HG02571 (cell line): Measurements from ENCODE around the gene FAM221B.

Experiments used
- ATAC-seq: cut with Tn5 transposase; IDR thresholded peaks from one replicate; pipeline ENCODE4 v1.9.1; 2021; ENCODE audit warnings: mild to moderate bottlenecking, moderate library complexity; ENCODE audit not compliant: unreplicated experiment

The FAM221B gene

DNA sequence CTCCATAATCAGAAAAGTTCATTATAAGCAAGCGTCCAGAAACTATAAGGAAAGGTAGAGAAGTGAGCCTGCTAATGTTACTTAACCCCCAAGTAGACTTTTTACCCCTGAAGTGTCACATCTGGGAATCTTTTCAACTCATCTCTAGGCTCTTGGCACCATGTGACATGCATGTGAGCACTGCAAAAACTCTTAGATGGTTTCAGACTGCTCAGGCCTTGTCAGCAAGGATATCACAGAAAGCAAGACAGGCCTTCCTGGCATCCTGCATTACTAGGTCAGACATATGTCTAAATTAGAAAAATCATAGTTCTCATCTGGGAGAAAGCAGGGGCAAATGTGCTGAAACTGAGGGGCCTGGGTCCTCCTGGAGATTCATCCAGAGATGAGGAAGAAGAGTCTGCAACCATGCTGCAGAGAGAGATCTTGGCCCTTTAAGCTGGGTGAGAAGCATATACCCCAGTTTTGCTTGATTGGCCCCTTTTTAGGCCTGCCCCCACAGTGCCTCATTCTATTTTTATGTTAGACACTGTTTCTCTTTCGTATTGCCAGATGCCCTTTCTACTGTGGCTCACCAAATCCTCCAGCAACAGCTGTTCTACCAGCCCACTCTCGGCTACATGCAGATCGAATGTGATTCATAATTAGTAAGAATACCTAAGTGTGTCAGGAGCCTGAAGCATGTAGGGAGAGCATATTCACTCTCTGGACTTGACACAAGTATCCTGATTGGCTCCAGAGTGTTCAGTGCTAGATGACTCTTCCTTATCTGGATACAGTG is 19.4 kb upstream of the FAM221B start:
- ATAC-seq = peak; percentile 94

DNA sequence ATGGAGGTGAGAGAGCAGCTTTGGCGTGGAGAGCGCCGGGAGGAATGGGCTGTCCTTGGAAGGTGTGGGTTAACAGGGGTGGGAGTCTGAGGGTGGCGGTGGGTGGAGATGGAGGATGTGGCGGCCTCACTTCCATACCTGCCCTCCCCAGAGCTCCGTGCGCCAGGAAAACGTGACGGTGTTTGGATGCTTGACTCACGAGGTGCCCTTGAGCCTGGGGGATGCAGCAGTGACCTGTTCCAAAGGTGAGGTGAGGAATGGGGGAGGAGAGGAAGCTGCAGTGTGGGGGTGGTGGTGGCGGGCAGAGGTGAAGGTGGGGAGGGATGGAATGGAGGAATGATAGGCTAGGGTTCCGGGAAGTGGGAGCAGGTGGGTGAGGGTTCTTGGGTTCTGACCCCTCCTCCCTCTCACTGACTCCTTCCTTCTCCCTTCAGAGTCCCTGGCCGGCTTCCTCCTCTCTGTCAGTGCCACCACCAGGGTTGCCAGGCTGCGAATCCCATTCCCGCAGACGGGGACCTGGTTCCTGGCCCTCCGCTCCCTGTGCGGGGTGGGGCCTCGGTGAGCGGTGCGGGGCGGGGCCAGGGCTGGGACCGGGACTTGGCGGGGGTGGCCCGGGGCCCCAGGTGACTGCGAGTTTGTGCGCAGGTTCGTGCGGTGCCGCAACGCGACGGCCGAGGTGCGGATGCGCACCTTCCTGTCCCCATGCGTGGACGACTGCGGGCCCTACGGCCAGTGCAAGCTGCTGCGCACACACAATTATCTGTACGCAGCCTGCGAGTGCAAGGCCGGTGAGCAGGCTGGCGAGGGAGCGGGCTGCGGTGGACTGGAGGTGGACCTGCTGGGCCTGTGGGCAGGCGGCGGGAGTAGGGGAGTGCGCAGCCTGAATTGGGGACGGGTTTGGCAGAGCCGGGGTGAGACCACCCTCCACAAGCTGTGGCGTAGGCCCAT is 17.6 kb upstream of the FAM221B start:
- ATAC-seq = no peak

DNA sequence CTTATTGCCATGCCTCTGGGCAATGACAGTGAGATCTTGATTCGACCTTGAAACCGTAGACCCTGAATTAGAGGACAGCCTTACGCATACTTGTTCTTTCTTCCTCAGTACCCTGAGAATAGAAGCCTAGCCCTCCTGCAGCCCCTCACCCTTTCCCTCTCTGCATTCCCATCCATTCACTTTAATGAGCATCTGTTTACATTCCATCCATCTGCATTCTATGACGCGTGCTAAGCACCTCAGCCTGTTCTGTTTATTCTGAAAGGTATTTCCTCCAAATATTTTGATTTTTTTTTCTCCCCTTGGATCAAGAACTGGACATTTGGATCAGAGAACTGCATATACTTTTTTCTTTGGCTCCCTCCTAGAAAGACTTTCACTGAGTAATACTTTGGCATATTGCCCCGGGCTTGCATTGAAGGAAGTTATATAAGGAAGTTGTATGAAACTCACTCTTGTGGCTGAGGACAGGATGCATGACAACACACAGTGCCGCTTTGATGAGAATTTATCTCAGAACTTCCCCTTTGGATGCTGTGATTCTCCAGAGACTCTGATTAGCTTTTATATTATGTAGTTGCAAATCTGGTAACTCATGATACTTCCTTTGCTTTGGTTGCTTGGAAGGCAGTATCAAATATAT is 16.2 kb upstream of the FAM221B start:
- ATAC-seq = no peak

DNA sequence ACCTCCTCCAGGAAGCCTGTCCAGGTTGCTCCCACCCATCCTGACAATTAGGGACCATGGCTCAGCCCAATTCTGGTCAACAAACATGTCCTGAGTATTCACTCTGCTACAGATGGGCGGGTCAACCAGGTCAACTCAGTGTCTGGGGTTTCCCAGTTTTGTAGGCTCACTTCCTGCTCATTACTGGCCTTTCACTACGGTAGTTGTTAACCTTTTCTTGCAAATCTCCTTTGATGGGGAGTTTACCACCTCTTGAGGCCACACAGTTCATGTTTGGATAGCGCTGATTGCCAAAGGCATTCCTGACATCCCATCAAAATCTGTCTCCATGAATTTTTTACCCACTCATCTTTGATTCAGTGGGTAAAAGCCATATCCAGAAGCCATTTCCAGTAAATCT is 14.3 kb upstream of the FAM221B start:
- ATAC-seq = peak; percentile 72

DNA sequence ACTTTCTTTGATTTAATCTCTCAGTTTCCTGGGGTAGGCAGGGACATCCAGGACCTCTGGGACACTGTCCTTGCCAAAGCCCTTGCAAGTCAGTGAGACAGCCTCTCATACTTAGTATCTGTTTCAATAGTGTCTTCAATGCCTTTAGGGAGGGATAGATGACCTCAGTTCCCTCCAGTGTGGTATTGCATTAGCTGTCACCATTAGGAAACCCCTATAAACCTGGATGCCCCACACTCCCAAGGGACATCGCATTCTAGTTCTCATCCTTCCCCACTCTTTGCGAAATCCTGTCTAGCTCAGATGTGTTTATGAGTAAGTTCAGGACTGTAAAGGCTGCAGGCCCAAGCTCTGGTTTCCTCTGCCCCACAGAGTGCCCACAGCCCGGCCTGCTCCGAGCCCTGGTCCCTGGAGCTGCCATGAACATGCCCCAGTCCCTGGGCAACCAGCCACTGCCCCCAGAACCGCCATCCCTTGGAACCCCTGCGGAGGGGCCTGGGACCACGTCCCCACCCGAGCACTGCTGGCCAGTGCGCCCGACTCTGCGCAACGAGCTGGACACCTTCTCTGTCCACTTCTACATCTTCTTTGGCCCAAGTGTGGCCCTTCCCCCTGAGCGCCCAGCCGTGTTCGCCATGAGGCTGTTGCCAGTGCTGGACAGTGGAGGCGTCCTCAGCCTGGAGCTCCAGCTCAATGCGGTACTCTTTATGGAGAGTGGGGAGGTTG is 13.7 kb upstream of the FAM221B start:
- no peak for ATAC-seq

DNA sequence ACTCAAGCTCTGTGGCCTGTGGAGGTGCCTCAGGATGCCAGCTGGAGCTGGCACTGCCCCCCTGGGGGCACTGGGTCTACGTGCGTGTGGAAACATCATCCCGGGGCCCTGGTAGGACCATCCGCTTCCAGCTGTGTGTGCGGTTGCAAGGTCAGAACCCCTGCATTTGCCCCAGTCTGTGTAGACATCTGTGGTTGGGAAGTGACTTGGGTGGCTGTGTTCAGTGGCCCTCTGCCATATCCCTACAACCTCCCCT is 13.0 kb upstream of the FAM221B start:
- no peak for ATAC-seq

DNA sequence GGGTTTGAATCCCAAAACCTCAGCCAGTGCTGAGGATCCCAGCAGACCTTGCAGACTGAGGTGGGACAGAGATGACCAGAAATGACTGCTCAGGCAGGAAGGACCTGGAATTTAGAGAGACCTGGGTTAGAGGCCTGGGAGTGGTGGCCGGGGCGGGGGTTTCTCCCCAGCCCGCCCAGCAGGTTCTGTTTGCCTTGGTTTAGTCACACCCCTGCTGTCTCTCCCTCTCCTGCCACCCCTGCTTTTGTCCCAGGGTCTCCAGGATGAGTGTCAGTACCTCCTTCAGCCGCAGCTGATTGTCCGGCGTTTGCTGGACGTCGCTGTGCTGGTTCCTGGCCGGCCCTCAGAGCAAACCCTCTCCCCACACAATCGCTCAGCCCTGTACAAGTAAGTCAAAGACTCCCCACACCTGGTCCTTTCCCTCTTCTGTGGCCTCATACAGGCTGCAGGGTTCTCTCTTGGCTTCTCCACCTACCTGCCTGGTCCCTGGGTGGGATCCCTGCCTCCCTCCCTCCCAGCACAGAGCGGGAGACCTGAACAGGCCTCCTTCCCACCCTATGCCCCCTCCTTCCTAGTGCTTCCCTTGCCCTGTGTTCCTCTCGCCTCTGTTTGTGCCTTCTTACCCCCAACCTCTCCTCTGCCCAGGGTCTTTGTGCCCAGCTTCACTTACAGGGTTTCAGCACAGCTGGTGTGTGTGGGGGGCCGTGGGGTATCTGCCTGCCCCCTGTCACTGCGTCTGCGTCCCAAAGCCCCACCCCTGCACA is 12.5 kb upstream of the FAM221B start:
- ATAC-seq = no peak

DNA sequence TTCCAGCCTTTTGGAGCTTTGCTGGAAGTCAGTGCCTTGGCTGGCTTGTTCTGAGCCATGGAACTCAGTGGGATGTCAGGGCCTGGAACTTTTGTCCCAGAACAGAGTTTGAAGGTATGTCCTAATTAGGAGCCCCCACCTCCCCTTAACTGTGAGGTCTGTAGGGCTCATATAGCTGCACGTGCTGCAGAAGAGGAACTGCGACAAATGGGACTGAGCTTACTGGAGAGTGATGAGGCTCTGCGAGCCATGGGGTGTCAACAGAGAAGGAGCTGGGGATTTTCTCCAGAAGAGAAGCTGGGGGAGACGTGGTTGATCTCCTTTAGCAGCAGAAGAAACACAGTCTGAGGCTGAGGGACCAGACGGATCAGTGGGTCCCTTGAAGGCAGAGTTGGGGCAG is 11.4 kb upstream of the FAM221B start:
- ATAC-seq = no peak

DNA sequence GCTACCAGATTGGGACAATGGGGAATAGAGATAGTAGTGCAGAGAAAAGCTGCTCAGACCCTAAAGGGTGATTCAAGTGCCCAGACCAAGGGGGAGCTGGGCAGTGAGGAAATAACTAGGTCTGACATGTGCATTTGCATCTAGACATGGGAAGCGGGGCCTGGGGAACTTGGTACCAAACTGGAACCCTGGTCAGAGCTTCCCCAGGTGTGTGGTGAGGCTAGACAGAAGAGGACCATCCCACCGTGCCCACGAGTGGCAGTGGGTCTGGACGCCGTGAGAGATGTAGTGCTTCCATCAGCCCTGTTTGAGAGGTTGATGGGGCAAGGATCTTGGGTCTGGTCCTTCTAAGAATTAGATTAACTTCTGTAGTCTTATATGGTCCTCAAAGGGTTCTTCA is 8.1 kb upstream of the FAM221B start:
- no peak for ATAC-seq

DNA sequence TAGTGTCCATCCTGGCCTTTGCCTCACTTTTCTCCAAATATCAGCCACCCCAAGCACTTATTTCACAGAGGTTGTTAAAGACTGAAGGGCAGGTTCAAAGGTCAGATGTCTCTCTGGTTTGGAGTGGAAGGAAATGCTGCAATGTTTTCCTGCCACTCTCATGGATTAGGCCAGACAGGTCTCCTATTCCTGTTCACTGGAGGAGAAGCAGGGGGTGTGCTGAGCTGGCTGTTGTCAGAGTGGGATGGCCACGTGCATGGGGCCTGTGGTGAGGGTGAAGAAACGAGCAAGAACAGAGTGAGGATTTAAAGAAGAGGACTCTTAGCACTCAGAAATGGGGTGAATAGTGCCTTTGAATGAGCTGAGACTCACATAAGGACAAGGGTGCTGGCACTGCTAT is 7.2 kb upstream of the FAM221B start:
- no peak for ATAC-seq

DNA sequence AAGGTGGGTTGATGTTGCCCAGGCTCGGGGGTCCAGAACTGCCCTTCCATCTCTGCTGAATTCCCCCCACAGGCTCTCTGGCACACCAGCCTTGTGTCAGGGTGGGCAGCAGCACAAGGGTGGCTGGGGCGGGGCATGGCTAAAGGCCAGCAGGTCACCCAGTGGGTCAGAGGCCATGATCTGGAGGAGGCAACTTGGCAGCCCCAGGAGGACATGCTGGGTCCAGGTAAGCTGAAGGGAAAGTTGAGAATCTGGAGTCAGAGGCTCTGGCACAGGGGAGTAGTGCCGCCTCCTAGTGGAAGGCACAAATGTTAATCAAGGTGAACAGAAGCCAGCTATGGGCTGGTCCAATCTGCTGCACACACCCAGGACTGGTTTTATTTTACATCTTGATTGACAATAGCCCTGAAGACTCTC is 6.7 kb upstream of the FAM221B start:
- no peak for ATAC-seq

DNA sequence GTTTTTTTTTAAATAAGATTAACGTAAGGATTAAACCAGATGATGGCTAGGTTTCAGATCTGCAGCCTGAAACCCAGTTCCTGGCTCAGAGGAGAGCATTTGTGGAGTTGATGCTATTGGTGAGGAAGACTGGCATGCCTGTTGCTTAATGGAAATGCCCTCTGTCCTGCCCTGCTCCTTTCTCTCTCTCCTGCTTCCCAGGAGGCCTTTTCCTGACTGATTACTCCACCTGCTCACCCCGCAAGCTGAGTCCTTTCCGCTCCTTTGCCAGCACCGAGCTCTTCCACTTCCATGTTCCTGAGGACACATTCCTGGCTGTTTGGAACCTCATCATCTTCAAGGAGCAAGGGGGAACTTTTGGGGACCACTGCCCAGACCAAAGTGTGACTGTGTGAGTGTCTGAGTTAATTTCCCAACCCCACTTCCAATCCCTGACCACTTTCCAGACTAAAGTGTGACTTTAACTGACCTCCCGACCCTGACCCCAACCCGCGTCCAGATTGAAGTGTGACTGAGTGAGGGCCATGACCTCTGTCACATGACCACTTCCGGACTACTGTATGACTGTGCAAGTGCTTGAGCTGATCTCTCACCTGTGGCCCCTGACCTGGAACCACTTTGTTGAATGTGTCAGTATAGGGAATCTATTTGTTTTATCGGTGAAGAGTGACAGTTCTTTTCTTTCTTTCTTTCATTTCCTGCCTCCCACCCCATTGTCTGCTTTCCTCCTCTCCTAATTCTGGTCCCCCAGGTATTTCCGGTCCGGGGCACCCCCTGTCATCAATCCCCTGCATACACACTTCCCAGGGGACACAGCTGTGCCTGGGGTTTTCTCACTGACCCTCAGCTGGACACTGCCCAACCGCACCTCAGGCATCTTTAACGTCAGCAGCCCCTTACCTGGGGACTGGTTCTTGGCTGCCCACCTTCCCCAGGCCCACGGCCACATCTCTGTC is 6.0 kb upstream of the FAM221B start:
- no peak for ATAC-seq

DNA sequence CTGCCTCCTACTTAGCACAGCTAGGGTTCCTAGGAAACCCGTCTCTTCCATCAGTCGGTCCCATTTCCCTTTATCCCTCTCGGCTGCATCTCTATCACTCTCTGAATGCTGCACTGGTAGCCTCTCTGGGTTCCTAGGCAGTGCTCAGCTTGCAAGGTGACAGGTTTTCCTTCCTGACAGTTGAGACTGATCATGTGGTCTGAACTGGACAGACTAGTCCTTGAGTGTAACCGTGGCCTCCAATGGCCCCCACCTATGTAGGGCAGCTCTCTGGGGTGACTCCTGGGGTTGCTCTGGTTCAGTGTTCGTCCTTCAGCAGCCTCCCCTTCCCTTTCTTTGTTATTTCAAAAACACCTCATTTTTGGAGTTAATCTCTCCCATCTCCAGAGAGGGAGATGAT is 4.3 kb upstream of the FAM221B start:
- no peak for ATAC-seq

DNA sequence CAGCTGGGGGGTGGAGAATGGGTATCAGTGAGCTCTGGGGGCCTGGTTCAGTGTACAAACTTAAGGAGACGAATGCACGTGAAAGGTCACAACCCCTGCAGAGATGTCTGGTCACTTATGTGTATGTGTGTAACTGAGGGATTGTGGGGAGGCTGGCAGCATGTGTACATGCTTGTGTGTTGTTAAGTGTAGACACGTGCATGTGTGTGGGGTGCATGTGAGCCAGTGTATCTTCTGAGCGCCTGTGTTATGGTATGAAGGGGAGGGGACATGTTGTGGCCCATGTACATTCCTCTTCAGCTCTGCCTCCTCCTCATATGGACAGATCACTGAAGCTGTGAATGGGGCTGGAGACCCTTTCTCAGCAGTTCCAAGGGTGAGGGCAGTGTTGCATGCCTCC is 2.5 kb upstream of the FAM221B start:
- no peak for ATAC-seq

DNA sequence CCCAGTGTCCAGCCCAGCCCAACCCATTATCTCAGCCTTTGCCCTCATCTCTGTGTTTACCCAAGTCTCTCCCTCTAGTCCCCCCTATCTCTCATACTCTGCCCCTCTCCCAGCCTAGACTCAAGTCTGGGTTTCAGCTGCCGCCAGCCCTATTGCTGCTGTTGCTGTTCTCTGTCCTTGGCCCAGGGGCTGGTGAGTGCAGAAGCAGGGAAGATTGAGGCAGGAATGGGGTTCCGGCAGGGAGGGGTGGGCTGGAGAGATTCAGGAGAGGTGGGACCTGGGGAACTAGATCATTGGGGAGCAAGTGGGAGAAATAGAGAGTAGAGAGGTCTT is 1.2 kb upstream of the FAM221B start:
- ATAC-seq = no peak

DNA sequence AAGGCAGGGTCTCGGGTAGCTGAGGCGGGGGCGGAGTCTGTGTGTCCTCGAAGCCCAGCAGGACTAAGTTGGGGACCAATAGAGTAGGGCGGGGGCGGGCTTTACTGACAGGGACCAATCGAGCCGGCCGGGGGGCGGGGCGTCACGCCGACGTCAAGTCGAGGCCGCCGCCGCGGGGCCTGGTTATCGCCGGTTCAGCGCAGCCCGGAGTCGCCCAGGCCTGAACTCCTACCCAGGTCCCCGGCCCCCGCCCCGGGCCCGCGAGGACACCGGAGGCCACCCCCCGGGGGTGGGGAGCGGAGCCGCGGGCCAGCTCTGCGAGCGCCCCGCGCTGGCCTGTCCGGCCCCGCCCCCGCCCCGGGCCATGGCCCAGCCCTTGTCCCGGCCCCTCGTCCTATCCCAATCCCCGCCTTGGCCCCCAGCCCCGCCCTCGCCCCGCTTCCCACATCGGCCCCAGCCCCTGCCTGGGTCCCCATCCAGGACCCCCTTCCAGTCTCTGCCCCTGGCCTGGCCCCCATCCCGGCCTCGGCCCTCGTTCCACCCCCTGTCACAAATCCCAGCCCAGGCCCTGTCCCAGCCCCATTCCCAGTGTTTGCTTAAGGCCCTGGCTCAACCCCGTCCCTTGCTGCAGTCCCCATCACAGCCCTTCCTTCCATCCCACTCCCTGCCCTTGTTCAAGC is 692 bp upstream of the FAM221B start, which contains the start of gene TMEM8B:
TSS of gene TMEM8B (plus strand) at position 145 of the 680 bp plus-strand sequence. CDS start at position 365, 220 bp downstream.
- peak; percentile 79 for ATAC-seq

DNA sequence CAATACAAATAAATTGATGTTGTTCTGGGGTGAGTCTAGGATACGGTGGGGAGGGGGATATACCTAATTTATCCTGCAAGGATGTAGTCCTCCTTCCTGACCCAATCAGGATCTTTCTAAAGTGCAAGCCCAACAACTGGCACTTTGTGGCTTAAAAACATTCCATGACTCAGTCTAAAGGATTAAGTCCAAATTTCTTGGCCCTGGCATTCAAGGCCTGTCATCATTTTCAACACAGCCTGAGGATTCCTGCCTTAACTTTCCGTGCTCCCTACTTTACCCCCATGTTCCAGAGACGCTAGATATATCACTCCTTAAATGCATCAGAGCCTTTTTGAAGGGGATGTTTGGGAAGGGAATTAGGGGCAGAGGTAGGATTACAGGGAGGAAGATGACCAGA is 1.0 kb downstream of the FAM221B start:
- no peak for ATAC-seq

DNA sequence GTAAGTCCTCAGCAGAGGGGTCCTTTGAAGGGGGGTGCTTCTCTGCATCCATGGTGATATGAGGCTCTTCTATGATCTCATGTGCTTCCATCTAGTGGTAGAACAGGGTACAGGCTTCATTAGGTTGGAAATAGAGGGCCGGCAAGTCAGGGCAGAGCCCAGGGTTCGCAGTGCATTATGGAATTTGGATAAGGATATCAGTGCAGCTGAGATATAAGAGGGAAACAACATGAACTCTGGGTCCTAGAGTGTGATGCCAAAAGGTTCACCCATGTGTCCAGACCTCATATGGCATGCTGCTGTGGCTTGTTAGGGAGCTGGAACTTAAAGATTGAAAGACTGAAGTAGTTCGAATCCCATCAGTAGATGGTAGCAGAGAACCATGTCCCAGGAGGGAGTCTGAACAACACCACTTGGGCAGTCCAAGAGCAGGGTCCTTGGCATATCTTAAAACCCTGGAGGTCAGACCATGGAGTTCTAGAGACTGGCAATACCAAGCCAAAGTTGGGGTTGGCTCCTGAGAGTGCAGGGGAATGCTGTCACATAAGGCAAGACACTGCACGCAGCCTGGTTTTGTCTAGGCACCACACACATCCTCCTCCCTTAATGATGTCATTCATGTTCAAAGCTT is 2.3 kb downstream of the FAM221B start:
- no peak for ATAC-seq
